ENCODE measurements around the gene GATA6.
"Not testable (repeated sequence)": the region's sequence is repeated elsewhere in the genome, so short reads cannot be mapped to it uniquely, and the experiment has no call there.

GATA6 gene

GRCh38 chr18:22189449-22190166, 20.2 kb downstream of the GATA6 start:
- H3K27ac Mint-ChIP-seq (ENCODE audit: low read depth), result no peak overlapping the region
- peaks cover 4% of the 10 kb centered on the region for H3K36me3 Mint-ChIP-seq (ENCODE audit: insufficient read depth)
- no peak overlapping the region for H3K4me3 Mint-ChIP-seq
- no peak for ATAC-seq (replicated peaks; ENCODE audit: extremely low read depth, poor library complexity, severe bottlenecking)
- no peak for DNase-seq (ENCODE audit: low spot score in 2 of 2)
- H3K9me3 Mint-ChIP-seq, result no peaks in the 10 kb centered on the region
- H3K4me1 Mint-ChIP-seq, result peaks cover 6% of the 10 kb centered on the region
- peaks cover 8% of the 10 kb centered on the region for H3K27me3 Mint-ChIP-seq

GRCh38 chr18:22191346-22191695, 21.9 kb downstream of the GATA6 start:
- Mint-ChIP-seq H3K27ac (ENCODE audit: low read depth) (no peak overlapping the region), H3K4me1 (peaks cover 6% of the 10 kb centered on the region), H3K4me3 (no peak overlapping the region), H3K36me3 (ENCODE audit: insufficient read depth) (peaks cover 5% of the 10 kb centered on the region), H3K27me3 (peaks cover 8% of the 10 kb centered on the region), H3K9me3 (no peaks in the 10 kb centered on the region)
- DNase-seq (ENCODE audit: low spot score in 2 of 2) (no peak), ATAC-seq (replicated peaks; ENCODE audit: extremely low read depth, poor library complexity, severe bottlenecking) (no peak)

GRCh38 chr18:22191923-22192322, 22.5 kb downstream of the GATA6 start:
- Mint-ChIP-seq H3K4me1 (peaks cover 6% of the 10 kb centered on the region), H3K4me3 (no peak overlapping the region), H3K27me3 (peaks cover 8% of the 10 kb centered on the region), H3K9me3 (no peaks in the 10 kb centered on the region), H3K27ac (ENCODE audit: low read depth) (no peak overlapping the region), H3K36me3 (ENCODE audit: insufficient read depth) (peaks cover 5% of the 10 kb centered on the region)
- DNase-seq (ENCODE audit: low spot score in 2 of 2), result no peak
- no peak for ATAC-seq (replicated peaks; ENCODE audit: extremely low read depth, poor library complexity, severe bottlenecking)

- H3K4me1 Mint-ChIP-seq, result peaks cover 6% of the 10 kb centered on the region
- H3K27ac Mint-ChIP-seq (ENCODE audit: low read depth), result no peak overlapping the region
- ATAC-seq (replicated peaks; ENCODE audit: extremely low read depth, poor library complexity, severe bottlenecking) (no peak), DNase-seq (ENCODE audit: low spot score in 2 of 2) (no peak)
- no peaks in the 10 kb centered on the region for H3K9me3 Mint-ChIP-seq
- peaks cover 8% of the 10 kb centered on the region for H3K36me3 Mint-ChIP-seq (ENCODE audit: insufficient read depth)
- H3K27me3 Mint-ChIP-seq, result peaks cover 16% of the 10 kb centered on the region
- H3K4me3 Mint-ChIP-seq, result no peak overlapping the region
Observed at GRCh38 chr18:22193466-22193865, 24.1 kb downstream of the GATA6 start.

- ATAC-seq (replicated peaks; ENCODE audit: extremely low read depth, poor library complexity, severe bottlenecking) (no peak), DNase-seq (ENCODE audit: low spot score in 2 of 2) (no peak)
- Mint-ChIP-seq H3K4me3 (no peak overlapping the region), H3K27me3 (peaks cover 18% of the 10 kb centered on the region), H3K27ac (ENCODE audit: low read depth) (no peak overlapping the region), H3K9me3 (no peaks in the 10 kb centered on the region), H3K36me3 (ENCODE audit: insufficient read depth) (peaks cover 8% of the 10 kb centered on the region), H3K4me1 (peaks cover 6% of the 10 kb centered on the region)
Observed at GRCh38 chr18:22194151-22194598, 24.8 kb downstream of the GATA6 start.

DNA sequence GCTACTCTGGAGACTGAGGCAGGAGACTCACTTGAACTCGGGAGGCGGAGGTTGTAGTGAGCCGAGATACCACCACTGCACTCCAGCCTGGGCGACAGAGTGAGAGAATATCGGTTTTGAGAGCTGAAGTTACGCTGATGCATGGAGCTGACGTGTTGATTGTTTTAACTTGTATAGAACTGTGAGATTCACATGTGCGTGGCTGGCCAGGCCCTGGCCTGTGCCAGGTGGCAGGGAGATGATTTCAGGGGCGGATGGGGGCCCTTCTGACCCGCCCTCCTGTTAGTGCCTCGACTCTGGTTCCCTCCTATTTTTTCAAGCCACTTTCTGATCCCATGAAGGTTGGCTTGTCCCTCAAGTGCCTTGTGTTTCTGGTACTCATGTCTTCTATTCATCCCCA, 25.7 kb downstream of the GATA6 start:
- H3K27me3 Mint-ChIP-seq, result peaks cover 18% of the 10 kb centered on the region
- H3K4me1 Mint-ChIP-seq, result peaks cover 6% of the 10 kb centered on the region
- H3K4me3 Mint-ChIP-seq, result no peak overlapping the region
- H3K36me3 Mint-ChIP-seq (ENCODE audit: insufficient read depth), result peaks cover 8% of the 10 kb centered on the region
- ATAC-seq (replicated peaks; ENCODE audit: extremely low read depth, poor library complexity, severe bottlenecking) (no peak), DNase-seq (ENCODE audit: low spot score in 2 of 2) (no peak)
- H3K27ac Mint-ChIP-seq (ENCODE audit: low read depth), result no peak overlapping the region
- no peaks in the 10 kb centered on the region for H3K9me3 Mint-ChIP-seq

- H3K4me1 Mint-ChIP-seq; H3K9me3 Mint-ChIP-seq; H3K27ac Mint-ChIP-seq (ENCODE audit: low read depth); H3K36me3 Mint-ChIP-seq (ENCODE audit: insufficient read depth); ATAC-seq (replicated peaks; ENCODE audit: extremely low read depth, poor library complexity, severe bottlenecking); DNase-seq (ENCODE audit: low spot score in 2 of 2); H3K4me3 Mint-ChIP-seq: not testable (repeated sequence)
- H3K27me3 Mint-ChIP-seq, result peaks cover 18% of the 10 kb centered on the region
Observed at GRCh38 chr18:22196943-22197342, 27.6 kb downstream of the GATA6 start.

- Mint-ChIP-seq H3K27ac (ENCODE audit: low read depth) (no peak overlapping the region), H3K4me3 (no peak overlapping the region), H3K9me3 (no peaks in the 10 kb centered on the region), H3K36me3 (ENCODE audit: insufficient read depth) (peaks cover 10% of the 10 kb centered on the region), H3K27me3 (peaks cover 18% of the 10 kb centered on the region), H3K4me1 (no peaks in the 10 kb centered on the region)
- no peak for DNase-seq (ENCODE audit: low spot score in 2 of 2)
- ATAC-seq (replicated peaks; ENCODE audit: extremely low read depth, poor library complexity, severe bottlenecking), result no peak
Observed at GRCh38 chr18:22197668-22198067, 28.3 kb downstream of the GATA6 start.

DNA sequence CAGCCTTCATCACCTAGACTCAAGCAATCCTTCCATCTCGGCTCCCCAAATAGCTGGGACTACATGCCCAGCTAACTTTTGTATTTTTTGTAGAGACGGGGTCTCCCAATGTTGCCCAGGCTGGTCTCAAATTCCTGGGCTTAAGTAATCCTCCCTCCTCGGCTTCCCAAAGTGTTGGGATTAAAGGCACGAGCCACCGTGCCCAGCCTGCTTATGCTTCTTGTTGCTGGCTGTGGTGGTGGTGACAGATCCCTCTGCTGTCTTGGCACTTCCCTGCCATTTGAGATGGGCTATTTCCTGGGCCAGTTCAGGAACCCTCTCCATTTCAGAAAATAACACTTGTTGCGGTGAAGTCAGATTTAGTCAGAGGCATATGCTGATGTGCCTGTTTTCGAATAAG, 28.8 kb downstream of the GATA6 start:
- H3K27ac Mint-ChIP-seq (ENCODE audit: low read depth), result no peak overlapping the region
- H3K27me3 Mint-ChIP-seq, result peaks cover 15% of the 10 kb centered on the region
- no peaks in the 10 kb centered on the region for H3K4me1 Mint-ChIP-seq
- DNase-seq (ENCODE audit: low spot score in 2 of 2) (no peak), ATAC-seq (replicated peaks; ENCODE audit: extremely low read depth, poor library complexity, severe bottlenecking) (no peak)
- H3K4me3 Mint-ChIP-seq, result no peak overlapping the region
- peaks cover 10% of the 10 kb centered on the region for H3K36me3 Mint-ChIP-seq (ENCODE audit: insufficient read depth)
- no peaks in the 10 kb centered on the region for H3K9me3 Mint-ChIP-seq

GRCh38 chr18:22199005-22199404, 29.6 kb downstream of the GATA6 start:
- H3K9me3 Mint-ChIP-seq, result no peaks in the 10 kb centered on the region
- DNase-seq (ENCODE audit: low spot score in 2 of 2), result no peak
- H3K27me3 Mint-ChIP-seq, result peaks cover 10% of the 10 kb centered on the region
- H3K27ac Mint-ChIP-seq (ENCODE audit: low read depth), result no peak overlapping the region
- no peaks in the 10 kb centered on the region for H3K4me1 Mint-ChIP-seq
- peaks cover 10% of the 10 kb centered on the region for H3K36me3 Mint-ChIP-seq (ENCODE audit: insufficient read depth)
- H3K4me3 Mint-ChIP-seq, result no peak overlapping the region
- no peak for ATAC-seq (replicated peaks; ENCODE audit: extremely low read depth, poor library complexity, severe bottlenecking)

DNA sequence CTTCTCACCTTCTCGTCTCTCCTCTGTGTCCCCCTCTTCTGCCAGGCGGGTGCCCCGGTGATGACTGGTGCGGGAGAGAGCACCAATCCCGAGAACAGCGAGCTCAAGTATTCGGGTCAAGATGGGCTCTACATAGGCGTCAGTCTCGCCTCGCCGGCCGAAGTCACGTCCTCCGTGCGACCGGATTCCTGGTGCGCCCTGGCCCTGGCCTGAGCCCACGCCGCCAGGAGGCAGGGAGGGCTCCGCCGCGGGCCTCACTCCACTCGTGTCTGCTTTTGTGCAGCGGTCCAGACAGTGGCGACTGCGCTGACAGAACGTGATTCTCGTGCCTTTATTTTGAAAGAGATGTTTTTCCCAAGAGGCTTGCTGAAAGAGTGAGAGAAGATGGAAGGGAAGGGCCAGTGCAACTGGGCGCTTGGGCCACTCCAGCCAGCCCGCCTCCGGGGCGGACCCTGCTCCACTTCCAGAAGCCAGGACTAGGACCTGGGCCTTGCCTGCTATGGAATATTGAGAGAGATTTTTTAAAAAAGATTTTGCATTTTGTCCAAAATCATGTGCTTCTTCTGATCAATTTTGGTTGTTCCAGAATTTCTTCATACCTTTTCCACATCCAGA, 31.3 kb downstream of the GATA6 start:
- ATAC-seq (replicated peaks; ENCODE audit: extremely low read depth, poor library complexity, severe bottlenecking) (no peak), DNase-seq (ENCODE audit: low spot score in 2 of 2) (no peak)
- Mint-ChIP-seq H3K4me3 (no peak overlapping the region), H3K36me3 (ENCODE audit: insufficient read depth) (peaks cover 8% of the 10 kb centered on the region), H3K27me3 (peaks cover 10% of the 10 kb centered on the region), H3K4me1 (no peaks in the 10 kb centered on the region), H3K27ac (ENCODE audit: low read depth) (no peak overlapping the region), H3K9me3 (no peaks in the 10 kb centered on the region)

DNA sequence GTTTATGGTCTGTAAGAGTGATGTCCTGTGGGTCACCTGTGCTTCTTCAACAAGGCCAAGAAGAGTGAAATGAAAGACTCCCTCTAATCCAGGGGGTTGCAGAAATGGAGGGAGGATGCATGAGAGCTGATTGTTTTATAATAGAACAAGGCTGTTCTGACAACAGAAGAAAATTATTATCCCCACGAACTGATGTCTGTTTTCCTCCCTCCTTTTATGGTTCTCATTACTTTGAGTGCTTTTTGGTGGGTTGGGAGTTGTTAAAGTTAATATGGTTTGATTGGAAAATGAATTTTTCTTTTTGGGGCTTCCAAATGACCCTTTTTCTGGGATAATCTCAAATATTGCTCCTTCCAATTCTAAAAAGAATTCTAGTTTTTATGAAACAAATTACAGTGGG, 33.6 kb downstream of the GATA6 start:
- DNase-seq (ENCODE audit: low spot score in 2 of 2) (no peak), ATAC-seq (replicated peaks; ENCODE audit: extremely low read depth, poor library complexity, severe bottlenecking) (no peak)
- Mint-ChIP-seq H3K27ac (ENCODE audit: low read depth) (no peak overlapping the region), H3K27me3 (peaks cover 6% of the 10 kb centered on the region), H3K4me1 (no peaks in the 10 kb centered on the region), H3K36me3 (ENCODE audit: insufficient read depth) (peaks cover 6% of the 10 kb centered on the region), H3K9me3 (no peaks in the 10 kb centered on the region), H3K4me3 (no peak overlapping the region)

DNA sequence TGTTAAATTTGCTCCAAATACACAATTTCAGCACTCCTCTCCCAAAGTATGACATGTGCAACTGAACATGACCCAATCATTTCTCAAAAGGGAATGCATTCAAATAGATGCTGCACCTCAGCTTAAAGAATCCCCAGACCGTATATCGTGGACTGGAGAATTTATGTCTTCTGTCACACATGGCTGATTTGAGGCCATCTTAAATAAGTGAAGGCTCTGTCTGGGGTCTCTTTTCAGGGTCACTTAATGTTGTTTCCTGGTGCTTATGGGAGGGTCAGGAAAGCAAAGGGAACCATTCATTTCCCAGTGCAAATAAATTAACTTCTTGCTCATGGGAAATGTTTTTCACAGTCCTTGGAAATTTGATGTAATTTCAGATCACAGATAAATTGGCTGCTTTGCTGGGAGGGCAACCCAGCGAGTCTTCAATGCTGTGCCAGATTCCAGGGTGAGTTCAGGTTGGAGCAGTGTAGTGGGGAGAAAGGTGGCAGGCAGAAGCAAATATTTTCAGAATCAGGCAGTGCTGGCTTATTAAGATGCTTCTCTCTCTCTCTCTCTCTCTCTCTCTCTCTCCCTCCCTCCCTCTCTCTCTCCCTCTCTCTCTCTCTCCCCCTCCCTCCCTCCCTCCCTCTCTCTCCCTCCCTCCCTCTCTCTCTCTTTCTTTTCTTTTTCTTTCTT, 34.3 kb downstream of the GATA6 start:
- Mint-ChIP-seq H3K27me3 (no peaks in the 10 kb centered on the region), H3K9me3 (no peaks in the 10 kb centered on the region), H3K27ac (ENCODE audit: low read depth) (no peak overlapping the region), H3K4me1 (no peaks in the 10 kb centered on the region), H3K4me3 (no peak overlapping the region), H3K36me3 (ENCODE audit: insufficient read depth) (peaks cover 6% of the 10 kb centered on the region)
- DNase-seq (ENCODE audit: low spot score in 2 of 2) (no peak), ATAC-seq (replicated peaks; ENCODE audit: extremely low read depth, poor library complexity, severe bottlenecking) (no peak)
